ENCODE data around the gene RNF141.

The RNF141 gene

DNA sequence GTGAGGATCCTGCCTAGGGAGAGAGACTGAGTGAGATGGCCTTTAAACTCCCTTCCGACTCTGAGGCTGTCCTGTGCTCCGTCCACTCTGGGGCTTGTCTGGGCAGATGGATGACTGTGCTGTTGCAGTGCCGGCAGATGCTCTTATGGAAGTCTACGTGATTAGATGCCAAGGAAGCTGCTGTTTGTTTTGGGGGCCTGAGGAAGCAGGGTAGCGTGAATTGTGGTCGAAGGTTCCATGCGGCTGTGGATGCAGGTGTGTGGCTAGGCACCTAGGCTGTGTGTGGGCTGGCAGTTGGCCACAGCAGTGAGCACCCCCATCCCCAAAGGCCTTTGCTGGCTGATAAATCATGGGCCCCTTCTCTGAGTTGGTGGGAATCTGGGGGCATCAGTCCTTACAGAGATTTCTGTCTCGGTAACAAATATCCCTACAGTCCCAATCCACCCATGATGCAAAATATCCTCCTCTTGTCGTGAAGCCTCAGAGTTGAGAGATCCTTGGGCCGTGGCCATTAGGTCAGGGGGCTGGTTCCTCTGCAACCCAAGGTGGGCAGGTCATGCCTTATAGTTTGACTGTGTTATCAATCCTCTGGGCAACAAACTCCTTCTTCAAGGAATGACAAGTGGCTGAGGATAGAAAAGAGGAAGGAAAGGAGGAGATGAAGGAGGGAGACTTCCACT lies 54.7 kb downstream of the RNF141 start:
- Histone ChIP-seq H3K27me3 (ENCODE audit: low read depth, low read length) (no peaks in the 10 kb centered on the region), H3K4me1 (ENCODE audit: control insufficient read depth in 1 of 2, insufficient read depth in 2 of 2, low read length in 2 of 2) (no peaks in the 10 kb centered on the region), H3K9me3 (ENCODE audit: control insufficient read depth in 1 of 2, low read length in 2 of 2) (no peaks in the 10 kb centered on the region), H3K4me3 (ENCODE audit: low read depth in 1 of 2, low read length in 2 of 2) (no peak overlapping the region), H3K27ac (ENCODE audit: low read length) (no peak overlapping the region), H3K36me3 (ENCODE audit: control insufficient read depth in 1 of 2, insufficient read depth in 2 of 2, low read length in 2 of 2) (peaks cover 0 to 5% of the 10 kb centered on the region in 2 donors)

DNA sequence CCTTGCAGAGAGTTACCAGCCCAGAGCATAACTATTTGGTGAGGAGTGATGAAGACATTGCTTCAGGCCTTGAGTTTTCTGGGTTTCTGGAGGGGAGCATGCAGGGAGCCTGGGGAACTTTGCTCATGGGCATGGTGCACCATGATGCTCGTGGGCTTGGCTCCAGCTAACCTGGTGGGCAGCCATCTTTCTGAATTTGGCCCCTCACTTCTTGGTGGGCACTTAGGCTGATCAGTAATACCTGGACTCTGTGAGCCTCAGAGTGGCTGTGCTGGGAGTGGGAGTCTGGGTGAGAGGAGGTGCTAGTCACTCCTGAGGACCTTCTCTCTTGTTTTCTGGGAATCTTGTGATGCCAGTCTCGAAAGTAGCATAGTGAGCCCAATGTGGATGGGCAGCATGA lies 55.3 kb downstream of the RNF141 start:
- no peaks in the 10 kb centered on the region for H3K27me3 ChIP-seq (ENCODE audit: low read depth, low read length)
- H3K4me3 ChIP-seq (ENCODE audit: low read depth in 1 of 2, low read length in 2 of 2) = no peak overlapping the region
- peaks cover 0 to 5% of the 10 kb centered on the region in 2 donors for H3K36me3 ChIP-seq (ENCODE audit: control insufficient read depth in 1 of 2, insufficient read depth in 2 of 2, low read length in 2 of 2)

GRCh38 chr11:10484461-10485180 lies 56.4 kb downstream of the RNF141 start:
- Histone ChIP-seq H3K36me3 (ENCODE audit: control insufficient read depth in 1 of 2, insufficient read depth in 2 of 2, low read length in 2 of 2) (peaks cover 0 to 5% of the 10 kb centered on the region in 2 donors), H3K4me1 (ENCODE audit: control insufficient read depth in 1 of 2, insufficient read depth in 2 of 2, low read length in 2 of 2) (no peaks in the 10 kb centered on the region), H3K9me3 (ENCODE audit: control insufficient read depth in 1 of 2, low read length in 2 of 2) (no peaks in the 10 kb centered on the region), H3K4me3 (ENCODE audit: low read depth in 1 of 2, low read length in 2 of 2) (no peak overlapping the region), H3K27me3 (ENCODE audit: low read depth, low read length) (no peaks in the 10 kb centered on the region), H3K27ac (ENCODE audit: low read length) (no peak overlapping the region)

More for the DNA sequence above, 55.3 kb downstream of the RNF141 start:
- Histone ChIP-seq H3K9me3 (ENCODE audit: control insufficient read depth in 1 of 2, low read length in 2 of 2) (no peaks in the 10 kb centered on the region), H3K4me1 (ENCODE audit: control insufficient read depth in 1 of 2, insufficient read depth in 2 of 2, low read length in 2 of 2) (no peaks in the 10 kb centered on the region), H3K27ac (ENCODE audit: low read length) (no peak overlapping the region)

GRCh38 chr11:10483584-10483983 lies 57.4 kb downstream of the RNF141 start:
- no peak overlapping the region for H3K4me3 ChIP-seq (ENCODE audit: low read depth in 1 of 2, low read length in 2 of 2)
- H3K27me3 ChIP-seq (ENCODE audit: low read depth, low read length) = no peaks in the 10 kb centered on the region
- no peaks in the 10 kb centered on the region for H3K9me3 ChIP-seq (ENCODE audit: control insufficient read depth in 1 of 2, low read length in 2 of 2)
- H3K27ac ChIP-seq (ENCODE audit: low read length) = no peak overlapping the region
- H3K36me3 ChIP-seq (ENCODE audit: control insufficient read depth in 1 of 2, insufficient read depth in 2 of 2, low read length in 2 of 2) = peaks cover 0 to 5% of the 10 kb centered on the region in 2 donors
- no peaks in the 10 kb centered on the region for H3K4me1 ChIP-seq (ENCODE audit: control insufficient read depth in 1 of 2, insufficient read depth in 2 of 2, low read length in 2 of 2)

- H3K36me3 ChIP-seq (ENCODE audit: control insufficient read depth in 1 of 2, insufficient read depth in 2 of 2, low read length in 2 of 2) = peaks cover 0 to 5% of the 10 kb centered on the region in 2 donors
Observed at GRCh38 chr11:10483174-10483573, 57.8 kb downstream of the RNF141 start.

GRCh38 chr11:10481560-10482349 lies 59.2 kb downstream of the RNF141 start:
- Histone ChIP-seq H3K27ac (ENCODE audit: low read length) (no peak overlapping the region), H3K9me3 (ENCODE audit: control insufficient read depth in 1 of 2, low read length in 2 of 2) (no peaks in the 10 kb centered on the region), H3K27me3 (ENCODE audit: low read depth, low read length) (no peaks in the 10 kb centered on the region), H3K4me3 (ENCODE audit: low read depth in 1 of 2, low read length in 2 of 2) (no peak overlapping the region), H3K4me1 (ENCODE audit: control insufficient read depth in 1 of 2, insufficient read depth in 2 of 2, low read length in 2 of 2) (no peaks in the 10 kb centered on the region), H3K36me3 (ENCODE audit: control insufficient read depth in 1 of 2, insufficient read depth in 2 of 2, low read length in 2 of 2) (peaks cover 0 to 5% of the 10 kb centered on the region in 2 donors)

More at GRCh38 chr11:10483174-10483573, 57.8 kb downstream of the RNF141 start:
- no peak overlapping the region for H3K27ac ChIP-seq (ENCODE audit: low read length)
- no peak overlapping the region for H3K4me3 ChIP-seq (ENCODE audit: low read depth in 1 of 2, low read length in 2 of 2)
- no peaks in the 10 kb centered on the region for H3K9me3 ChIP-seq (ENCODE audit: control insufficient read depth in 1 of 2, low read length in 2 of 2)
- no peaks in the 10 kb centered on the region for H3K27me3 ChIP-seq (ENCODE audit: low read depth, low read length)
- H3K4me1 ChIP-seq (ENCODE audit: control insufficient read depth in 1 of 2, insufficient read depth in 2 of 2, low read length in 2 of 2) = no peaks in the 10 kb centered on the region

DNA sequence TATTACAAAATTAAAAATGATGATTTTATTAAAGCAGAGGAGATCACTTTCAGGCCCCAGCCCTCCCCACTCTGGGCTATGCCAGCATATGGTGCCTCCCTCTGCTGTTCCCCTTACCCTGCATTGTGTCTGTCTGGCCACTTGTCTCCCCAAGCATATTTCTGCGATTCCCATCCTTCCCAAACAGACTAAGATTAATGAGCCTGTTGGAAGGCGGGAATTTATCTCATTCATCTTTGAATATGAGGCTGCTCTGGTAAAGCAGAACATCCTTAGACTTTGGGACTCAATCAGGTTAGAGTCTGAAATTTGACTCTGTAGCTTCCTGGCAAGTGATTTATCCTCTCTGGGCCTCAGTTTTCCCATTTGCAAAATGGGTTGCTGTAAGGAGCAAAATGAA lies 60.2 kb downstream of the RNF141 start:
- no peak overlapping the region for H3K27ac ChIP-seq (ENCODE audit: low read length)
- no peak overlapping the region for H3K4me3 ChIP-seq (ENCODE audit: low read depth in 1 of 2, low read length in 2 of 2)
- no peaks in the 10 kb centered on the region for H3K4me1 ChIP-seq (ENCODE audit: control insufficient read depth in 1 of 2, insufficient read depth in 2 of 2, low read length in 2 of 2)
- peaks cover 0 to 5% of the 10 kb centered on the region in 2 donors for H3K36me3 ChIP-seq (ENCODE audit: control insufficient read depth in 1 of 2, insufficient read depth in 2 of 2, low read length in 2 of 2)
- no peaks in the 10 kb centered on the region for H3K27me3 ChIP-seq (ENCODE audit: low read depth, low read length)
- H3K9me3 ChIP-seq (ENCODE audit: control insufficient read depth in 1 of 2, low read length in 2 of 2) = no peaks in the 10 kb centered on the region

DNA sequence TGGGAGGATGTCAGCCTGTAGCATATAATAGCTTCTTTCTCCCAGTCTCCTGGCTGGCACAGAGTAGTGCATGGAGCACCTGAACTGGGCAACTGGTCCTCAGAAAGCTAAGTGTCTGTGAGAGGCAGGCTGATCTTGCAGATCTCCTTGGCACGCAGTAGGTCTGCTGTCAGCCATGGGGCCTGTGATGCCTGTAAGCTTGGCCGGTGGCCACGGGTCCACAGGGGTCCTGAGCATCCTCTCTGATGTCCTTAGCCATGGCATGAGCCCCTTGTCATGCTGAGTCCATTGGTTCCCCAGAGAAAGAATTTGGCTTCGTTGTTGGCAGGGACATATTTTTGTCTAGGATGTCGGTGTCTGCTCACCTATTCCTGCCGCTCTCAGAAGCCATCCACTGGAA lies 61.0 kb downstream of the RNF141 start:
- peaks cover 0 to 5% of the 10 kb centered on the region in 2 donors for H3K36me3 ChIP-seq (ENCODE audit: control insufficient read depth in 1 of 2, insufficient read depth in 2 of 2, low read length in 2 of 2)
- no peaks in the 10 kb centered on the region for H3K4me1 ChIP-seq (ENCODE audit: control insufficient read depth in 1 of 2, insufficient read depth in 2 of 2, low read length in 2 of 2)
- H3K27me3 ChIP-seq (ENCODE audit: low read depth, low read length) = no peaks in the 10 kb centered on the region
- H3K4me3 ChIP-seq (ENCODE audit: low read depth in 1 of 2, low read length in 2 of 2) = no peak overlapping the region
- H3K9me3 ChIP-seq (ENCODE audit: control insufficient read depth in 1 of 2, low read length in 2 of 2) = no peaks in the 10 kb centered on the region
- H3K27ac ChIP-seq (ENCODE audit: low read length) = no peak overlapping the region

GRCh38 chr11:10478574-10479550 lies 62.1 kb downstream of the RNF141 start:
- H3K4me3 ChIP-seq (ENCODE audit: low read depth in 1 of 2, low read length in 2 of 2) = no peak overlapping the region
- no peak overlapping the region for H3K27ac ChIP-seq (ENCODE audit: low read length)
- H3K4me1 ChIP-seq (ENCODE audit: control insufficient read depth in 1 of 2, insufficient read depth in 2 of 2, low read length in 2 of 2) = no peaks in the 10 kb centered on the region
- H3K27me3 ChIP-seq (ENCODE audit: low read depth, low read length) = no peaks in the 10 kb centered on the region
- peaks cover 0 to 5% of the 10 kb centered on the region in 2 donors for H3K36me3 ChIP-seq (ENCODE audit: control insufficient read depth in 1 of 2, insufficient read depth in 2 of 2, low read length in 2 of 2)
- no peaks in the 10 kb centered on the region for H3K9me3 ChIP-seq (ENCODE audit: control insufficient read depth in 1 of 2, low read length in 2 of 2)

DNA sequence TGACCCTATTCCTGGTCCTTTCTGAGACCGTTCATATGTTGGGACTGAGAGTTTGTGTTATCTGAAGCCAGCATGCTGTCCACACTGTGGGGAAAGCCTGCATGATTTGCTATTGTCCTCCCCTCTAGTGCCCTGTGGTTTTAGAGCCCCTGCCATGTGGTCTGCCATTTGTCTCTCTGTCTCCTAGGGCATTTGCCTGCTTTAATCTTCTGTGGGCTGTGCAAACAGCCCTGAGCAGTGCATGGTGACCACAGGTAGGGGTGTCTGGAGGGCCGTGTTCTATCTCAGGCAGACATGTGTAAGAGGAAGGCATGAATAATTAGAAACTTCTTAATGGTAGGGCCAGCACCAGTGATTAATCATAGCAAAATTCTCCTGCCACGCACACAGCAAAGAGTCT lies 62.9 kb downstream of the RNF141 start:
- H3K9me3 ChIP-seq (ENCODE audit: control insufficient read depth in 1 of 2, low read length in 2 of 2) = no peaks in the 10 kb centered on the region
- no peaks in the 10 kb centered on the region for H3K27me3 ChIP-seq (ENCODE audit: low read depth, low read length)
- H3K27ac ChIP-seq (ENCODE audit: low read length) = no peak overlapping the region
- H3K4me1 ChIP-seq (ENCODE audit: control insufficient read depth in 1 of 2, insufficient read depth in 2 of 2, low read length in 2 of 2) = no peaks in the 10 kb centered on the region
- H3K4me3 ChIP-seq (ENCODE audit: low read depth in 1 of 2, low read length in 2 of 2) = no peak overlapping the region
- peaks cover 0 to 3% of the 10 kb centered on the region in 2 donors for H3K36me3 ChIP-seq (ENCODE audit: control insufficient read depth in 1 of 2, insufficient read depth in 2 of 2, low read length in 2 of 2)

Measured in muscle layer of duodenum (tissue), 2 donors.